Measurements from ENCODE around the gene IMMP2L. TPM values are rescaled to one million over a fixed set of nuclear protein-coding genes. Genes with fewer than 3 reads are reported as not detected.

Gene IMMP2L
- total and polyA plus RNA-seq, 3 experiments from 2014 or later: 13.7 to 23.5 (median 18.0) TPM

- Mint-ChIP-seq H3K27me3 (no peaks in the 10 kb centered on the region), H3K4me1 (no peaks in the 10 kb centered on the region), H3K4me3 (no peak overlapping the region), H3K36me3 (peaks cover 7 to 59% (median 29%) of the 10 kb centered on the region in 3 donors), H3K9me3 (peaks cover 28 to 55% (median 37%) of the 10 kb centered on the region in 5 donors), H3K27ac (no peak overlapping the region)
- no peak overlapping the region for H3K4me3 ChIP-seq (ENCODE audit: low read length)
- peaks cover 8% of the 10 kb centered on the region for H3K9me3 ChIP-seq (ENCODE audit: low read length)
- DNase-seq: no peak
- ChIA-PET POLR2A (no interaction called here), CTCF (no interaction called here)
- H3K4me1 ChIP-seq (ENCODE audit: insufficient read depth, low read length): no peaks in the 10 kb centered on the region
- H3K27ac ChIP-seq (ENCODE audit: low read depth, low read length): no peak overlapping the region
- H3K27me3 ChIP-seq (ENCODE audit: insufficient read depth, low read length, poor library complexity, severe bottlenecking): no peaks in the 10 kb centered on the region
- H3K36me3 ChIP-seq (ENCODE audit: insufficient read depth, low read length): no peaks in the 10 kb centered on the region
These were observed 128.9 kb downstream of the IMMP2L start for GRCh38 chr7:111433426-111433825.

GRCh38 chr7:111429781-111430180 lies 132.5 kb downstream of the IMMP2L start:
- H3K27ac ChIP-seq (ENCODE audit: low read depth, low read length): no peak overlapping the region
- Mint-ChIP-seq H3K9me3 (peaks cover 13 to 52% (median 19%) of the 10 kb centered on the region in 5 donors), H3K27ac (no peak overlapping the region), H3K4me1 (no peaks in the 10 kb centered on the region), H3K4me3 (no peak overlapping the region), H3K36me3 (peaks cover 4 to 53% (median 23%) of the 10 kb centered on the region in 3 donors), H3K27me3 (no peaks in the 10 kb centered on the region)
- no peaks in the 10 kb centered on the region for H3K4me1 ChIP-seq (ENCODE audit: insufficient read depth, low read length)
- no peaks in the 10 kb centered on the region for H3K9me3 ChIP-seq (ENCODE audit: low read length)
- POLR2A ChIA-PET: interaction anchor here (0.5 kb wide), 1 partner anchor 15 kb away, joined by 3 read pairs; no protein-coding TSS in a partner anchor
- H3K4me3 ChIP-seq (ENCODE audit: low read length): no peak overlapping the region
- H3K27me3 ChIP-seq (ENCODE audit: insufficient read depth, low read length, poor library complexity, severe bottlenecking): no peaks in the 10 kb centered on the region
- no peaks in the 10 kb centered on the region for H3K36me3 ChIP-seq (ENCODE audit: insufficient read depth, low read length)
- CTCF ChIA-PET: no interaction called here
- no peak for DNase-seq

GRCh38 chr7:111424768-111425167 lies 137.5 kb downstream of the IMMP2L start:
- no peak overlapping the region for H3K4me3 ChIP-seq (ENCODE audit: low read length)
- no peaks in the 10 kb centered on the region for H3K27me3 ChIP-seq (ENCODE audit: insufficient read depth, low read length, poor library complexity, severe bottlenecking)
- no peak overlapping the region for H3K4me3 Mint-ChIP-seq
- H3K27me3 Mint-ChIP-seq: no peaks in the 10 kb centered on the region
- no peak overlapping the region for H3K27ac Mint-ChIP-seq
- no peak for DNase-seq
- H3K36me3 Mint-ChIP-seq: peaks cover 0 to 44% (median 5%) of the 10 kb centered on the region in 3 donors
- H3K36me3 ChIP-seq (ENCODE audit: insufficient read depth, low read length): no peaks in the 10 kb centered on the region
- H3K4me1 ChIP-seq (ENCODE audit: insufficient read depth, low read length): no peaks in the 10 kb centered on the region
- H3K4me1 Mint-ChIP-seq: no peaks in the 10 kb centered on the region
- H3K9me3 ChIP-seq (ENCODE audit: low read length): peaks cover 4% of the 10 kb centered on the region
- no peak overlapping the region for H3K27ac ChIP-seq (ENCODE audit: low read depth, low read length)
- peaks cover 2 to 60% (median 4%) of the 10 kb centered on the region in 5 donors for H3K9me3 Mint-ChIP-seq
- CTCF ChIA-PET: no interaction called here
- POLR2A ChIA-PET: no interaction called here

- H3K4me1 ChIP-seq (ENCODE audit: insufficient read depth, low read length): no peaks in the 10 kb centered on the region
- peaks cover 0 to 39% (median 3%) of the 10 kb centered on the region in 3 donors for H3K36me3 Mint-ChIP-seq
- H3K27ac Mint-ChIP-seq: peak overlapping the region in 1 of 8 donors; percentile 17
- H3K4me3 ChIP-seq (ENCODE audit: low read length): no peak overlapping the region
- no peaks in the 10 kb centered on the region for H3K27me3 ChIP-seq (ENCODE audit: insufficient read depth, low read length, poor library complexity, severe bottlenecking)
- DNase-seq: no peak
- H3K27ac ChIP-seq (ENCODE audit: low read depth, low read length): no peak overlapping the region
- no peaks in the 10 kb centered on the region for H3K9me3 ChIP-seq (ENCODE audit: low read length)
- H3K4me1 Mint-ChIP-seq: peaks cover 0 to 8% (median 5%) of the 10 kb centered on the region in 3 donors
- H3K36me3 ChIP-seq (ENCODE audit: insufficient read depth, low read length): no peaks in the 10 kb centered on the region
- H3K4me3 Mint-ChIP-seq: no peak overlapping the region
- H3K27me3 Mint-ChIP-seq: no peaks in the 10 kb centered on the region
- H3K9me3 Mint-ChIP-seq: peaks cover 0 to 1% (median 0%) of the 10 kb centered on the region in 5 donors
- POLR2A ChIA-PET: no interaction called here
- CTCF ChIA-PET: no interaction called here
These were observed 147.9 kb downstream of the IMMP2L start for GRCh38 chr7:111414374-111414773.

- H3K9me3 ChIP-seq (ENCODE audit: low read length): no peaks in the 10 kb centered on the region
- H3K27me3 Mint-ChIP-seq: no peaks in the 10 kb centered on the region
- H3K4me1 Mint-ChIP-seq: peaks cover 2 to 9% (median 8%) of the 10 kb centered on the region in 3 donors
- peaks cover 0 to 1% (median 0%) of the 10 kb centered on the region in 5 donors for H3K9me3 Mint-ChIP-seq
- no peak overlapping the region for H3K4me3 ChIP-seq (ENCODE audit: low read length)
- H3K27ac ChIP-seq (ENCODE audit: low read depth, low read length): no peak overlapping the region
- H3K27me3 ChIP-seq (ENCODE audit: insufficient read depth, low read length, poor library complexity, severe bottlenecking): no peaks in the 10 kb centered on the region
- H3K4me3 Mint-ChIP-seq: peak overlapping the region in 1 of 7 donors; percentile 18
- peaks cover 0 to 37% (median 3%) of the 10 kb centered on the region in 3 donors for H3K36me3 Mint-ChIP-seq
- POLR2A ChIA-PET: no interaction called here
- no peaks in the 10 kb centered on the region for H3K36me3 ChIP-seq (ENCODE audit: insufficient read depth, low read length)
- no peak overlapping the region for H3K27ac Mint-ChIP-seq
- DNase-seq: no peak
- H3K4me1 ChIP-seq (ENCODE audit: insufficient read depth, low read length): no peaks in the 10 kb centered on the region
- CTCF ChIA-PET: no interaction called here
These were observed 148.6 kb downstream of the IMMP2L start for GRCh38 chr7:111413739-111414138.

- Histone ChIP-seq H3K9me3 (ENCODE audit: low read length) (no peaks in the 10 kb centered on the region), H3K36me3 (ENCODE audit: insufficient read depth, low read length) (no peaks in the 10 kb centered on the region), H3K27me3 (ENCODE audit: insufficient read depth, low read length, poor library complexity, severe bottlenecking) (no peaks in the 10 kb centered on the region), H3K27ac (ENCODE audit: low read depth, low read length) (no peak overlapping the region), H3K4me1 (ENCODE audit: insufficient read depth, low read length) (no peaks in the 10 kb centered on the region), H3K4me3 (ENCODE audit: low read length) (no peak overlapping the region)
- H3K36me3 Mint-ChIP-seq: peaks cover 0 to 50% (median 3%) of the 10 kb centered on the region in 3 donors
- CTCF ChIA-PET: no interaction called here
- no peak overlapping the region for H3K4me3 Mint-ChIP-seq
- POLR2A ChIA-PET: no interaction called here
- H3K9me3 Mint-ChIP-seq: peaks cover 0 to 5% (median 1%) of the 10 kb centered on the region in 5 donors
- no peak for DNase-seq
- no peaks in the 10 kb centered on the region for H3K27me3 Mint-ChIP-seq
- no peak overlapping the region for H3K27ac Mint-ChIP-seq
- peaks cover 2 to 9% (median 8%) of the 10 kb centered on the region in 3 donors for H3K4me1 Mint-ChIP-seq
These were observed 151.4 kb downstream of the IMMP2L start for GRCh38 chr7:111410899-111411298.

GRCh38 chr7:111409714-111410422 lies 152.4 kb downstream of the IMMP2L start:
- no peak for DNase-seq
- Mint-ChIP-seq H3K27me3 (no peaks in the 10 kb centered on the region), H3K4me3 (no peak overlapping the region), H3K36me3 (peaks cover 0 to 51% (median 3%) of the 10 kb centered on the region in 3 donors), H3K9me3 (peaks cover 0 to 6% (median 1%) of the 10 kb centered on the region in 5 donors), H3K27ac (no peak overlapping the region), H3K4me1 (peaks cover 2 to 9% (median 8%) of the 10 kb centered on the region in 3 donors)
- Histone ChIP-seq H3K27me3 (ENCODE audit: insufficient read depth, low read length, poor library complexity, severe bottlenecking) (no peaks in the 10 kb centered on the region), H3K27ac (ENCODE audit: low read depth, low read length) (no peak overlapping the region), H3K9me3 (ENCODE audit: low read length) (no peaks in the 10 kb centered on the region), H3K36me3 (ENCODE audit: insufficient read depth, low read length) (no peaks in the 10 kb centered on the region), H3K4me3 (ENCODE audit: low read length) (no peak overlapping the region), H3K4me1 (ENCODE audit: insufficient read depth, low read length) (no peaks in the 10 kb centered on the region)
- POLR2A ChIA-PET: no interaction called here
- CTCF ChIA-PET: no interaction called here

- Mint-ChIP-seq H3K4me1 (peaks cover 2 to 8% (median 7%) of the 10 kb centered on the region in 3 donors), H3K27ac (no peak overlapping the region), H3K9me3 (peaks cover 0 to 6% (median 1%) of the 10 kb centered on the region in 5 donors), H3K4me3 (no peak overlapping the region), H3K27me3 (no peaks in the 10 kb centered on the region), H3K36me3 (peaks cover 0 to 53% (median 3%) of the 10 kb centered on the region in 3 donors)
- no peak overlapping the region for H3K4me3 ChIP-seq (ENCODE audit: low read length)
- H3K27me3 ChIP-seq (ENCODE audit: insufficient read depth, low read length, poor library complexity, severe bottlenecking): no peaks in the 10 kb centered on the region
- H3K36me3 ChIP-seq (ENCODE audit: insufficient read depth, low read length): no peaks in the 10 kb centered on the region
- no peaks in the 10 kb centered on the region for H3K4me1 ChIP-seq (ENCODE audit: insufficient read depth, low read length)
- no peaks in the 10 kb centered on the region for H3K9me3 ChIP-seq (ENCODE audit: low read length)
- no peak overlapping the region for H3K27ac ChIP-seq (ENCODE audit: low read depth, low read length)
- no peak for DNase-seq
- ChIA-PET CTCF (no interaction called here), POLR2A (no interaction called here)
These were observed 153.6 kb downstream of the IMMP2L start for GRCh38 chr7:111408724-111409123.
